Neuronal stem cell (in vitro differentiated cells): ENCODE results near the gene HOXC5.

Source experiments
- DNase-seq: peaks from one replicate; pipeline ENCODE4 v3.0.0-alpha.2; 2013; ENCODE audit warnings: low spot score
- H2AFZ ChIP-seq: one replicate; pipeline ENCODE4 v1.6.1; 2013; ENCODE audit warnings: mild to moderate bottlenecking, low read length, inconsistent platforms
- H2AK5ac ChIP-seq: 2 replicates; pipeline ENCODE4 v1.6.1; 2013; ENCODE audit warnings: low read depth, mild to moderate bottlenecking, inconsistent platforms, low read length, moderate library complexity, mixed read lengths
- H2BK120ac ChIP-seq: 2 replicates; pipeline ENCODE4 v1.6.1; 2013; ENCODE audit warnings: low read depth, mild to moderate bottlenecking, inconsistent platforms, low read length, moderate library complexity, mixed read lengths
- H2BK12ac ChIP-seq: one replicate; pipeline ENCODE4 v1.6.1; 2013; ENCODE audit warnings: low read length, inconsistent platforms
- H2BK15ac ChIP-seq: 2 replicates; pipeline ENCODE4 v1.6.1; 2013; ENCODE audit warnings: mild to moderate bottlenecking, low read length, inconsistent platforms, mixed read lengths
- H2BK5ac ChIP-seq: one replicate; pipeline ENCODE4 v1.6.1; 2013; ENCODE audit warnings: inconsistent platforms, mild to moderate bottlenecking, low read length, moderate library complexity
- H3K14ac ChIP-seq: one replicate; pipeline ENCODE4 v1.6.1; 2013; ENCODE audit warnings: low read length, inconsistent platforms
- H3K18ac ChIP-seq: 2 replicates; pipeline ENCODE4 v1.6.1; 2013; ENCODE audit warnings: low read length, inconsistent platforms
- H3K23ac ChIP-seq: 2 replicates; pipeline ENCODE4 v1.6.1; 2013; ENCODE audit warnings: low read depth, mild to moderate bottlenecking, mixed read lengths, low read length, inconsistent platforms; ENCODE audit not compliant: poor library complexity
- H3K27ac ChIP-seq: replicated peaks from 3 replicates; pipeline ENCODE4 v1.5.1; 2013; ENCODE audit warnings: low read length, inconsistent platforms
- H3K27me3 ChIP-seq, 3 experiments: 2 replicates each; pipeline ENCODE4 v1.6.1; 2013; ENCODE audit warnings: low read length in 3 of 3, mild to moderate bottlenecking in 2 of 3, inconsistent platforms in 1 of 3, low read depth in 1 of 3, mixed read lengths in 1 of 3, moderate library complexity in 1 of 3; ENCODE audit not compliant: control insufficient read depth in 3 of 3, insufficient read depth in 3 of 3
- H3K36me3 ChIP-seq, 2 donors: replicated peaks in 1 of 2; 2 replicates each; pipeline ENCODE4 v1.6.1; 2013; ENCODE audit warnings: low read length in 2 of 2; ENCODE audit not compliant: control insufficient read depth in 2 of 2, insufficient read depth in 2 of 2
- H3K4ac ChIP-seq: 2 replicates; pipeline ENCODE4 v1.6.1; 2013; ENCODE audit warnings: inconsistent platforms, mild to moderate bottlenecking, low read length, moderate library complexity
- H3K4me1 ChIP-seq, 2 donors: 1 replicate in 1 of 2; 2 replicates in 1 of 2; pipeline ENCODE4 v1.6.1; 2013; ENCODE audit warnings: low read length in 2 of 2, low read depth in 1 of 2; ENCODE audit not compliant: control insufficient read depth in 2 of 2, insufficient read depth in 1 of 2
- H3K4me2 ChIP-seq: one replicate; pipeline ENCODE4 v1.6.1; 2013; ENCODE audit warnings: mild to moderate bottlenecking, low read length, inconsistent platforms; ENCODE audit not compliant: insufficient read depth, poor library complexity, severe bottlenecking
- H3K4me3 ChIP-seq, 2 donors: 2 replicates each; pipeline ENCODE4 v1.5.1; 2013; ENCODE audit warnings: low read length in 2 of 2, mild to moderate bottlenecking in 2 of 2, inconsistent platforms in 1 of 2, moderate library complexity in 1 of 2
- H3K79me1 ChIP-seq: one replicate; pipeline ENCODE4 v1.6.1; 2013; ENCODE audit warnings: low read depth, mild to moderate bottlenecking, inconsistent platforms, low read length, moderate library complexity
- H3K9ac ChIP-seq: one replicate; pipeline ENCODE4 v1.6.1; 2013; ENCODE audit warnings: mild to moderate bottlenecking, low read depth, low read length, inconsistent platforms; ENCODE audit not compliant: poor library complexity
- H3K9me3 ChIP-seq, 2 donors: replicated peaks in 1 of 2; 2 replicates each; pipeline versions ENCODE3 to v1.6.1; 2013; ENCODE audit warnings: low read length in 2 of 2, mild to moderate bottlenecking in 2 of 2, inconsistent platforms in 1 of 2, low read depth in 1 of 2, mixed read lengths in 1 of 2, moderate library complexity in 1 of 2; ENCODE audit not compliant: control insufficient read depth in 2 of 2, insufficient read depth in 1 of 2
- H4K8ac ChIP-seq: one replicate; pipeline ENCODE4 v1.6.1; 2013; ENCODE audit warnings: low read depth, mild to moderate bottlenecking, inconsistent platforms, low read length, moderate library complexity
- H4K91ac ChIP-seq: one replicate; pipeline ENCODE4 v1.6.1; 2013; ENCODE audit warnings: low read length, low read depth, mild to moderate bottlenecking, inconsistent platforms; ENCODE audit not compliant: poor library complexity
- WGBS, 2 donors: extraction: QIAGEN DNeasy Blood & Tissue Kit; methylation state at CpG; one replicate each; pipeline ENCODE4 v1.1.7; 2013; ENCODE audit warnings: missing lambda C conversion rate in 2 of 2, mixed read lengths in 1 of 2; ENCODE audit not compliant: insufficient read length in 2 of 2, insufficient replicate concordance in 1 of 2; ENCODE audit errors: extremely low coverage in 2 of 2; 5-methylcytosine and 5-hydroxymethylcytosine counted together

The HOXC5 gene

DNA sequence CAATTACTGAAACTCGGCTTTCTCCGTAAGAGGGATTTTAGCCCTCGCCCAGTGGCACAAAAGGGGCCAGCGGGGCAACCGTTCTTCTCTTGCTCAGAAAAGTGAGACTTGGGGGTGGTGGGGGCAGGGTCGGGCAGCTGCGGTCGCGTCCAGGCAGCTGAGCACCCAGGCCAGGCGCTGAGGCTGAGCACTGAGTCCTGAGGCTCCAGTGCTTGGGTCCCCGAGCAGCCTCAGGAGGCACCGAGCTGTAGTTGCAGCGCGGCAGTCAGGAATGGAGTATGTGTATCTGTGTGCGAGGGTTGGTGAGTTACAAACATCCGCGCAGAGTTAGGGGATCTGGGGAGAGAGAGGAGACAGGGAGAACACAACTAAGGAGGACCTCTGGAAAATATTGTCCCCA lies 8.7 kb upstream of the HOXC5 start:
- Histone ChIP-seq H3K4ac (no peak overlapping the region), H2BK120ac (no peak overlapping the region), H2AK5ac (no peak overlapping the region), H2BK15ac (no peak overlapping the region), H3K4me2 (no peak overlapping the region), H3K27ac (no peak overlapping the region), H2BK5ac (no peak overlapping the region), H4K91ac (no peak overlapping the region), H3K36me3 (no peaks in the 10 kb centered on the region), H3K23ac (no peak overlapping the region), H3K18ac (no peak overlapping the region), H3K9ac (no peak overlapping the region), H2BK12ac (no peak overlapping the region), H4K8ac (no peak overlapping the region), H3K4me3 (no peak overlapping the region), H3K79me1 (no peaks in the 10 kb centered on the region), H3K4me1 (peaks cover 0 to 2% of the 10 kb centered on the region in 2 donors), H3K9me3 (peaks cover 0 to 5% of the 10 kb centered on the region in 2 donors), H2AFZ (no peak overlapping the region), H3K14ac (no peak overlapping the region), H3K27me3 (peaks cover 70 to 100% (median 97%) of the 10 kb centered on the region in 3 experiments)
- DNase-seq = no peak
- WGBS, 2 donors = no CpG with 5 or more reads among the region's 17 CpGs

DNA sequence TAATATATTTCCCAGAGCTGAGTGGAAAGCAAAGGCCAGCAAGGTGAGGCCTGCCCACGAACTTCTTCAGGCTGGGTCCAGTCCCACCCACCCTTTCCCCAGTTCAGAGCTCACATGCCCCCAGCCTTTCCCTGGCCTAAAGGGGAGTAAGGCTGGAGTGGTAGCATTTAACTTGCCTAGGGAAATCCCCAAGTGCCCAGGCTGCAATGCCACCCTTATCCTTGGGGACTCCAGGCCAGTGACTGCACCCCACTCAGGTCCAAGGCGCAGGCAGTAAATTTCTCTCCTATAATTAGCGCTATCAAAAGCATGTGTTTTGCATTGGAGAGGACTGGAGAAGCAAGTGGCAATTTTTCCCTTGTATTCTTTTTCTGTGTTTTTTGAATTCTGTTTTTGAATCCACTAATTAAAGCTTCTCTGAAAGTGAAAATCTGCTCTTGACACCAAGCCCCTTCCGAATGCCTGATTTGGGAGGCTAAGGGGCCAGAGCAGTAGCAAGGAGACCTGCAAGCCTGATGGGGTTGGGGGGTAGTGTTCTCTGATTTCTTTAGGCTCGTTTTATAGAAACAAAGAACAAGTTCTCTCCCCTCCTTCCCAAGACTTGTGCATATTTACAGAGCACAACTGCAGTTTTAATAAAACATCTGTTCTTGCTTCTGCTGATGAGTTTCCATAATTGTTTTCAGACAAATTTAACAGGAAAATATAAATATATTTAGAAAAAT lies 8.1 kb upstream of the HOXC5 start:
- H2AK5ac ChIP-seq = no peak overlapping the region
- H3K4me1 ChIP-seq = no peaks in the 10 kb centered on the region
- no peak overlapping the region for H2BK12ac ChIP-seq
- no peak overlapping the region for H3K4ac ChIP-seq
- no peak overlapping the region for H4K8ac ChIP-seq
- no peak overlapping the region for H3K14ac ChIP-seq
- no peak overlapping the region for H2BK15ac ChIP-seq
- H3K9ac ChIP-seq = no peak overlapping the region
- no peak overlapping the region for H3K4me2 ChIP-seq
- H3K23ac ChIP-seq = no peak overlapping the region
- no peak overlapping the region for H3K4me3 ChIP-seq
- H4K91ac ChIP-seq = no peak overlapping the region
- peaks cover 70 to 100% (median 97%) of the 10 kb centered on the region in 3 experiments for H3K27me3 ChIP-seq
- H3K36me3 ChIP-seq = no peaks in the 10 kb centered on the region
- H3K9me3 ChIP-seq = peaks cover 0 to 5% of the 10 kb centered on the region in 2 donors
- no peaks in the 10 kb centered on the region for H3K79me1 ChIP-seq
- H3K18ac ChIP-seq = no peak overlapping the region
- no CpG with 5 or more reads among the region's 5 CpGs for WGBS, 2 donors
- H3K27ac ChIP-seq = no peak overlapping the region
- H2BK5ac ChIP-seq = no peak overlapping the region
- H2AFZ ChIP-seq = no peak overlapping the region
- H2BK120ac ChIP-seq = no peak overlapping the region
- DNase-seq = no peak

DNA sequence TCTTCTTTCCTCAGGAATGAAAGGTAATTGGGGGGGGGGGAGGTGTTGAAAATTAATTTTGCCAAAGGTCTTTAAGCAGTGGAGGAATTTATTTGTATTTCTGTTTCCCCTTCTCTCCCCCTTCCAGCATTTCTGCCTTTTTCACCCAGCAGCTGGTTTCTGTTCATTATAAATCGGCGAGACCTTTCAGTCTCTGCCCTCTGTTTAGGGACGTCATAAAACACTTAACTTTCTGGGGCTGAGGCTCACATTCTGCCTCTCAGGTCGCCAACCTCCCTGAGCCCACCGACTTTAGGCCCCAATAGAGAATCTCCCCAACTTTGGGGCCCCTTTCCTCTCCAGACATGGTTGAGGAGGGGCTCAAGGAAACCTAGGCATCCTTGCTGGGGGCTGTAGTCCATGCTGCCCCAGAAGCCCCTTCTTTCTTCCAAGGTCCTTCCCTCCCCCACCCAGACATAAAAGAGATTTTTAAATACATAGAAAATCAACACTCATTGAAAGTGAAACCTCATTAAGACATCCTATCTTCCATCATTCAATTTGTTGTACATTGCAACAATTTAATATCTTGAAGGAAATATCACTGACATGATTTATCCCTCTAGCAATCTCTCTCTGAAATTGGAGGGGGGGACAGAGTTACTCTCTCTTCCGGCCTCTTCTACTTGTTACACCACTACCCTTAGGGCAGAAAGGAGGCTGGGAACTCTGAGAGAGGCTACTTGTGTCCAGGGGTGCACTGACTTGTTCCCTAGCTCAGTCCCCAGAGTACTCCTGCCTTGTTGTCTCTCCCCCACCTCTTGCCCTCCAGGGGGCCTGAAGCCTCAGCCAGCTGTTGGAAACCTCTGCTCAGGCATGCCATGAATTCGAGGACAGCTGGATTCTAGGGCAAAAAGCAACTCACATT lies 7.1 kb upstream of the HOXC5 start:
- no peaks in the 10 kb centered on the region for H3K4me1 ChIP-seq
- no peak overlapping the region for H2AFZ ChIP-seq
- no peak overlapping the region for H3K27ac ChIP-seq
- no peak overlapping the region for H2BK12ac ChIP-seq
- no peak overlapping the region for H3K4me2 ChIP-seq
- H3K36me3 ChIP-seq = no peaks in the 10 kb centered on the region
- DNase-seq = no peak
- H3K14ac ChIP-seq = no peak overlapping the region
- H3K18ac ChIP-seq = no peak overlapping the region
- H2BK15ac ChIP-seq = no peak overlapping the region
- no peak overlapping the region for H2AK5ac ChIP-seq
- no peak overlapping the region for H4K91ac ChIP-seq
- peaks cover 0 to 2% of the 10 kb centered on the region in 2 donors for H3K9me3 ChIP-seq
- no peak overlapping the region for H3K23ac ChIP-seq
- H3K27me3 ChIP-seq = peaks cover 70 to 100% (median 96%) of the 10 kb centered on the region in 3 experiments
- H3K9ac ChIP-seq = no peak overlapping the region
- H2BK5ac ChIP-seq = no peak overlapping the region
- H4K8ac ChIP-seq = no peak overlapping the region
- WGBS, 2 donors = no CpG with 5 or more reads among the region's 7 CpGs
- H3K79me1 ChIP-seq = no peaks in the 10 kb centered on the region
- no peak overlapping the region for H3K4ac ChIP-seq
- H2BK120ac ChIP-seq = no peak overlapping the region
- no peak overlapping the region for H3K4me3 ChIP-seq
